Measurements from ENCODE around the gene ECEL1. TPM values are rescaled to one million over a fixed set of nuclear protein-coding genes. Genes with fewer than 3 reads are reported as not detected.

ECEL1 gene
- total and polyA plus RNA-seq, 9 donors = 0.18 to 0.45 (median 0.33) TPM

GRCh38 chr2:232490221-232491138 is 2.8 kb upstream of the ECEL1 start:
- peaks cover 50% of the 10 kb centered on the region for H3K27me3 ChIP-seq (ENCODE audit: control insufficient read depth, insufficient read depth, low read length)
- no peak for DNase-seq
- WGBS (ENCODE audit: insufficient coverage) = 80% methylated on average over 11 of the region's 30 CpGs

GRCh38 chr2:232489516-232490220 is 2.0 kb upstream of the ECEL1 start:
- 51% methylated on average over 8 of the region's 9 CpGs for WGBS (ENCODE audit: insufficient coverage)
- H3K9me3 ChIP-seq (replicated peaks; ENCODE audit: control insufficient read depth, low read depth, low read length) = no peaks in the 10 kb centered on the region
- H3K4me3 ChIP-seq (ENCODE audit: low read length) = no peak overlapping the region
- peaks cover 14% of the 10 kb centered on the region for H3K4me1 ChIP-seq (ENCODE audit: control insufficient read depth, insufficient read depth, low read length)
- DNase-seq = no peak
- H3K36me3 ChIP-seq (ENCODE audit: control insufficient read depth, insufficient read depth, low read length) = no peaks in the 10 kb centered on the region
- H3K27me3 ChIP-seq (ENCODE audit: control insufficient read depth, insufficient read depth, low read length) = peaks cover 58% of the 10 kb centered on the region
- no peak overlapping the region for H3K27ac ChIP-seq (ENCODE audit: low read length)

More at GRCh38 chr2:232490221-232491138, 2.8 kb upstream of the ECEL1 start:
- no peaks in the 10 kb centered on the region for H3K36me3 ChIP-seq (ENCODE audit: control insufficient read depth, insufficient read depth, low read length)
- no peak overlapping the region for H3K4me3 ChIP-seq (ENCODE audit: low read length)
- H3K9me3 ChIP-seq (replicated peaks; ENCODE audit: control insufficient read depth, low read depth, low read length) = no peaks in the 10 kb centered on the region
- H3K27ac ChIP-seq (ENCODE audit: low read length) = no peak overlapping the region
- H3K4me1 ChIP-seq (ENCODE audit: control insufficient read depth, insufficient read depth, low read length) = peaks cover 10% of the 10 kb centered on the region

- Histone ChIP-seq H3K4me1 (ENCODE audit: control insufficient read depth, insufficient read depth, low read length) (peaks cover 14% of the 10 kb centered on the region), H3K36me3 (ENCODE audit: control insufficient read depth, insufficient read depth, low read length) (no peaks in the 10 kb centered on the region), H3K9me3 (replicated peaks; ENCODE audit: control insufficient read depth, low read depth, low read length) (no peaks in the 10 kb centered on the region), H3K27me3 (ENCODE audit: control insufficient read depth, insufficient read depth, low read length) (peaks cover 62% of the 10 kb centered on the region), H3K27ac (ENCODE audit: low read length) (no peak overlapping the region), H3K4me3 (ENCODE audit: low read length) (no peak overlapping the region)
- DNase-seq = no peak
- WGBS (ENCODE audit: insufficient coverage) = 89% methylated on average over 2 of the region's 5 CpGs
Observed at GRCh38 chr2:232488721-232489300, 1.2 kb upstream of the ECEL1 start.

GRCh38 chr2:232488097-232488711 is 570 bp upstream of the ECEL1 start:
- 14% methylated on average over 12 of the region's 16 CpGs for WGBS (ENCODE audit: insufficient coverage)
- Histone ChIP-seq H3K27ac (ENCODE audit: low read length) (no peak overlapping the region), H3K36me3 (ENCODE audit: control insufficient read depth, insufficient read depth, low read length) (no peaks in the 10 kb centered on the region), H3K27me3 (ENCODE audit: control insufficient read depth, insufficient read depth, low read length) (peaks cover 68% of the 10 kb centered on the region), H3K4me1 (ENCODE audit: control insufficient read depth, insufficient read depth, low read length) (peaks cover 14% of the 10 kb centered on the region), H3K9me3 (replicated peaks; ENCODE audit: control insufficient read depth, low read depth, low read length) (no peaks in the 10 kb centered on the region), H3K4me3 (ENCODE audit: low read length) (no peak overlapping the region)
- DNase-seq = no peak

- Histone ChIP-seq H3K36me3 (ENCODE audit: control insufficient read depth, insufficient read depth, low read length) (no peaks in the 10 kb centered on the region), H3K9me3 (replicated peaks; ENCODE audit: control insufficient read depth, low read depth, low read length) (no peaks in the 10 kb centered on the region), H3K27me3 (ENCODE audit: control insufficient read depth, insufficient read depth, low read length) (peaks cover 81% of the 10 kb centered on the region), H3K4me1 (ENCODE audit: control insufficient read depth, insufficient read depth, low read length) (peaks cover 14% of the 10 kb centered on the region), H3K4me3 (ENCODE audit: low read length) (no peak overlapping the region), H3K27ac (ENCODE audit: low read length) (no peak overlapping the region)
- DNase-seq = no peak
- under 1% methylated on average over 65 of the region's 74 CpGs for WGBS (ENCODE audit: insufficient coverage)
Observed at GRCh38 chr2:232486558-232487384, 863 bp downstream of the ECEL1 start.

- DNase-seq = no peak
- WGBS (ENCODE audit: insufficient coverage) = under 1% methylated on average over 111 of the region's 111 CpGs
- no peaks in the 10 kb centered on the region for H3K36me3 ChIP-seq (ENCODE audit: control insufficient read depth, insufficient read depth, low read length)
- peaks cover 14% of the 10 kb centered on the region for H3K4me1 ChIP-seq (ENCODE audit: control insufficient read depth, insufficient read depth, low read length)
- H3K27ac ChIP-seq (ENCODE audit: low read length) = no peak overlapping the region
- H3K4me3 ChIP-seq (ENCODE audit: low read length) = no peak overlapping the region
- H3K27me3 ChIP-seq (ENCODE audit: control insufficient read depth, insufficient read depth, low read length) = peaks cover 85% of the 10 kb centered on the region
- no peaks in the 10 kb centered on the region for H3K9me3 ChIP-seq (replicated peaks; ENCODE audit: control insufficient read depth, low read depth, low read length)
Observed at GRCh38 chr2:232485757-232486557, 1.7 kb downstream of the ECEL1 start.

GRCh38 chr2:232485348-232485756 is 2.3 kb downstream of the ECEL1 start:
- Histone ChIP-seq H3K4me3 (ENCODE audit: low read length) (no peak overlapping the region), H3K4me1 (ENCODE audit: control insufficient read depth, insufficient read depth, low read length) (peaks cover 14% of the 10 kb centered on the region), H3K9me3 (replicated peaks; ENCODE audit: control insufficient read depth, low read depth, low read length) (no peaks in the 10 kb centered on the region), H3K27me3 (ENCODE audit: control insufficient read depth, insufficient read depth, low read length) (peaks cover 89% of the 10 kb centered on the region), H3K27ac (ENCODE audit: low read length) (no peak overlapping the region), H3K36me3 (ENCODE audit: control insufficient read depth, insufficient read depth, low read length) (no peaks in the 10 kb centered on the region)
- WGBS (ENCODE audit: insufficient coverage) = 6% methylated on average over 22 of the region's 22 CpGs
- no peak for DNase-seq

- Histone ChIP-seq H3K27me3 (ENCODE audit: control insufficient read depth, insufficient read depth, low read length) (peaks cover 83% of the 10 kb centered on the region), H3K4me1 (ENCODE audit: control insufficient read depth, insufficient read depth, low read length) (peaks cover 14% of the 10 kb centered on the region), H3K27ac (ENCODE audit: low read length) (no peak overlapping the region), H3K36me3 (ENCODE audit: control insufficient read depth, insufficient read depth, low read length) (no peaks in the 10 kb centered on the region), H3K4me3 (ENCODE audit: low read length) (no peak overlapping the region), H3K9me3 (replicated peaks; ENCODE audit: control insufficient read depth, low read depth, low read length) (no peaks in the 10 kb centered on the region)
- no peak for DNase-seq
- WGBS (ENCODE audit: insufficient coverage) = 71% methylated on average over 10 of the region's 12 CpGs
Observed at GRCh38 chr2:232484628-232485347, 2.8 kb downstream of the ECEL1 start.

All from muscle of leg (tissue), 11 donors.